HepG2 (cell line): ENCODE measurements around the gene CRY1. TPM values are rescaled to one million over a fixed set of nuclear protein-coding genes. Genes with fewer than 3 reads are reported as not detected.

ENCODE experiments used
- ETV5 ChIP-seq: IDR thresholded peaks from 2 replicates; pipeline ENCODE4 v1.6.1; 2018; ENCODE audit warnings: missing biosample characterization, missing genetic modification reagents, inconsistent platforms, borderline replicate concordance
- MAF1 ChIP-seq: sonication (generic); formaldehyde crosslinking; IDR thresholded peaks from 2 replicates; pipeline ENCODE4 v1.5.0; 2020; ENCODE audit warnings: missing genetic modification reagents, borderline replicate concordance
- NFE2 ChIP-seq: sonication (generic); formaldehyde crosslinking; IDR thresholded peaks from 2 replicates; pipeline ENCODE4 v1.4.0; 2020; ENCODE audit warnings: missing genetic modification reagents
- NR1H2 ChIP-seq: sonication (generic); formaldehyde crosslinking; IDR thresholded peaks from 2 replicates; pipeline ENCODE4 v1.8.1; 2022; ENCODE audit warnings: low read depth, missing genetic modification reagents, borderline replicate concordance
- PAXIP1 ChIP-seq: sonication (generic); formaldehyde crosslinking; conservative IDR thresholded peaks from 2 replicates; pipeline ENCODE4 v1.4.0; 2020; ENCODE audit warnings: mild to moderate bottlenecking, missing genetic modification reagents, moderate library complexity
- SMARCE1 ChIP-seq: fragments of 450-650 bp; IDR thresholded peaks from 2 replicates; pipeline ENCODE4 v1.6.1; 2017; ENCODE audit warnings: borderline replicate concordance
- SP5 ChIP-seq: IDR thresholded peaks from 2 replicates; pipeline ENCODE4 v1.6.1; 2016; ENCODE audit warnings: low read depth, borderline replicate concordance
- ZBTB46 ChIP-seq: sonication (generic); formaldehyde crosslinking; IDR thresholded peaks from 2 replicates; pipeline ENCODE4 v1.4.0; 2020; ENCODE audit warnings: mild to moderate bottlenecking, missing genetic modification reagents, borderline replicate concordance
- polyA plus RNA-seq, 8 experiments: library from polyadenylated mRNA; depleted of rRNA in 3 of 8; stranded (reverse) in 7 of 8; unstranded in 1 of 8; fragments of >200 nt; fragmentation: Illumina TruSeq in 4 of 8; extraction: Trizol in 4 of 8; gene quantifications; 2 replicates each; pipeline versions ENCODE4 v1.2.1 to v1.2.3, GENCODE V29; 2011 to 2016; ENCODE audit warnings: low read depth in 4 of 8, missing spikeins in 1 of 8, mixed read lengths in 1 of 8; ENCODE audit not compliant: insufficient read depth in 1 of 8
- total RNA-seq, 5 experiments: library from RNA; depleted of rRNA; stranded (reverse); fragments of >200 nt; fragmentation: Illumina TruSeq; extraction: Trizol; gene quantifications; 2 replicates each; pipeline ENCODE4 v1.2.3, GENCODE V29; 2016; ENCODE audit warnings: low read depth in 1 of 5

The CRY1 gene
- total and polyA plus RNA-seq, 2 of the 13 experiments (the other 11 are each of a cell fraction or from before 2014, with no cell fraction given) = 11.4 to 13.9 TPM

GRCh38 chr12:106956048-106956578, 137.2 kb downstream of the CRY1 start (continued):
- TF ChIP-seq ZBTB46 (0 out of 2 replicates have a peak, but pooled peaks have one; percentile 69), ETV5 (CRISPR knock-in tag) (0 out of 2 replicates have a peak, but pooled peaks have one; percentile 26), SMARCE1 (no peak), SP5 (CRISPR knock-in tag) (no peak), MAF1 (CRISPR knock-in tag) (no peak), NFE2 (CRISPR knock-in tag) (no peak), PAXIP1 (CRISPR knock-in tag) (0 out of 2 replicates have a peak, but pooled peaks have one; percentile 0), NR1H2 (CRISPR knock-in tag) (no peak)
